ENCODE measurements around the gene TMEM139.

Gene TMEM139

DNA sequence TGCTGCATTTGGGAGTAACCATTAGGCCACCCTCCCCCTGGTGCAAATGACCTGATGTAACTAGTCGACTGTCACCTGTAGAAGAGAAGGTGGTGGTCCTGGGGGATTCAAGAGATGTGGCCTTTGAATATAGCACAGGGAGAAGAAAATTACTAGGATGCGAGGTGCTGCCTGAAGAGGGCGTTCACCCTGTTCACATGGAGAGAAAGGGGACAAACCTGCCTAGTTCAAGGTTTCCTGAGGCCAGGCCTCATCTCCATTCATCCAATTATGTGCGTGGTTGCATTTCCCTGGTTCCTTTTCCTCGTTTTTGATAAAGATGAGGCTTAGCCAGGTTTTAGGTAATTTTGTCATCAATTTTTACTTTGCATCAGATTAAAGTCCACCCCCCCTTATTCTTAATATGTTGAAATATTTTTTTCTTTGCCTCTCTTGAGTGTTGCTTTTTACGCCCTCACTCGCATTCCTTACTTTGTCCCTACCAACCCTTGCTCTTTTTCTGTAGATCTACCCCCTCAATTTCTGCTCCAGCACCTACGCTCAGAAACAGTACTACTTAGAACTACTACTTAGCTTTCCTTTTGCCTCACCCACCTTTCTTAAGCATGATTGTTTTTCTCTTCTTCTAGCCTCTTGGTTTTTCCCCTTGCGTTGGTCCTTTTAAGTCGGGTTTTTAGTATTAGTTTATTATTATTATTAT is 44.9 kb downstream of the TMEM139 start:
- Histone ChIP-seq H3K9me3 (ENCODE audit: severe bottlenecking) (no peaks in the 10 kb centered on the region), H3K27ac (no peak overlapping the region), H3K27me3 (ENCODE audit: insufficient read depth, low read depth, severe bottlenecking) (no peaks in the 10 kb centered on the region), H3K36me3 (no peaks in the 10 kb centered on the region), H3K4me3 (ENCODE audit: low read depth, low read length) (no peak overlapping the region)
- DNase-seq = no peak
- TF ChIP-seq CTCF (IDR thresholded peaks at IDR 0.05; ENCODE audit: low read depth, low read length) = peak; percentile 30

DNA sequence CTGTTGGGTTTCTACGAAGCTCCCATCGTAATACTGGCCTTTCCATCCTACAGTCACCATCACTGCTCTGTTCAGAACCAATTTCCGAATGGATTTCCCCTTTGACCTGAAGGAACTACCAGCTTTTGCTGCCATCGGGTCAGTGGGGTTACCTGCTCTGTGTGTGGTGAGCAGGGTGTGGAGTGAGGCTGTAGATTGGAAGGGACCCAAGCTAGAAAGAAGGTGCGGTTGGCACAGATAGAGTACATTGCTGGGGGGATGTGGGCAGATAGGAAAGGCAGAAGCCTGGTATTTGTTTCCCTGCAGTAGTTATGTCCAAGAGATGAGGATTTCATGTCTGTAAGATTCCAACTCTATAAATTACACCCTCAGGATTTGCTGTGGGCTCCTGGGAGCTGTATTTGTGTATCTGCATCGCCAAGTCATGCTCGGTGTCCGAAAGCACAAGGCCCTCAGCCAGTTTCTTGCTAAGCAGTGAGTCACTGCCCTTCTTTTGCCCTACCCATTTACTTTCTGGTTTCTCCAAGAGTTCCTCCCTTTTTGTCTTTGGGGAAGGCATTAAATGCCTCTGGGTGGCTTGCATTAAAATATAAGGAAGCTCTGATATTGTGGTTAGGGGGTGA is 46.5 kb downstream of the TMEM139 start:
- Histone ChIP-seq H3K4me3 (ENCODE audit: low read depth, low read length) (no peak overlapping the region), H3K27me3 (ENCODE audit: insufficient read depth, low read depth, severe bottlenecking) (no peaks in the 10 kb centered on the region), H3K9me3 (ENCODE audit: severe bottlenecking) (no peaks in the 10 kb centered on the region), H3K36me3 (no peaks in the 10 kb centered on the region), H3K27ac (no peak overlapping the region)
- no peak for DNase-seq
- TF ChIP-seq CTCF (IDR thresholded peaks at IDR 0.05; ENCODE audit: low read depth, low read length) = no peak

GRCh38 chr7:143334244-143334643 is 49.5 kb downstream of the TMEM139 start:
- no peak for DNase-seq
- Histone ChIP-seq H3K36me3 (no peaks in the 10 kb centered on the region), H3K4me3 (ENCODE audit: low read depth, low read length) (no peak overlapping the region), H3K9me3 (ENCODE audit: severe bottlenecking) (no peaks in the 10 kb centered on the region), H3K27me3 (ENCODE audit: insufficient read depth, low read depth, severe bottlenecking) (no peaks in the 10 kb centered on the region), H3K27ac (no peak overlapping the region)
- no peak for TF ChIP-seq CTCF (IDR thresholded peaks at IDR 0.05; ENCODE audit: low read depth, low read length)

GRCh38 chr7:143337216-143337615 is 52.5 kb downstream of the TMEM139 start:
- Histone ChIP-seq H3K27ac (no peak overlapping the region), H3K27me3 (ENCODE audit: insufficient read depth, low read depth, severe bottlenecking) (no peaks in the 10 kb centered on the region), H3K9me3 (ENCODE audit: severe bottlenecking) (no peaks in the 10 kb centered on the region), H3K4me3 (ENCODE audit: low read depth, low read length) (no peak overlapping the region), H3K36me3 (no peaks in the 10 kb centered on the region)
- DNase-seq = no peak
- no peak for TF ChIP-seq CTCF (IDR thresholded peaks at IDR 0.05; ENCODE audit: low read depth, low read length)

Data from WERI-Rb-1 (cell line).